Activated T-helper 17 cell treated with anti-CD3 and anti-CD28 coated beads, Interleukin-2, amount 50 U/mL, for 72 hours (primary cell): ENCODE results near the gene HELT. TPM values are rescaled to one million over a fixed set of nuclear protein-coding genes. Genes with fewer than 3 reads are reported as not detected.
"Not testable (repeated sequence)": the region's sequence is repeated elsewhere in the genome, so short reads cannot be mapped to it uniquely, and the experiment has no call there.

Experiments
- ATAC-seq: fragments of 150-1000 bp; cut with Tn5 transposase; replicated peaks from 2 replicates; pipeline ENCODE4 v1.10.0; 2021; ENCODE audit warnings: mild to moderate bottlenecking, moderate library complexity
- H3K27ac Mint-ChIP-seq: one replicate; pipeline ENCODE4 v1.8.0; 2022; ENCODE audit warnings: mixed read lengths
- H3K27me3 Mint-ChIP-seq: one replicate; pipeline ENCODE4 v1.8.0; 2022; ENCODE audit warnings: mixed read lengths
- H3K36me3 Mint-ChIP-seq: one replicate; pipeline ENCODE4 v1.8.0; 2022; ENCODE audit warnings: low read depth, mild to moderate bottlenecking, mixed read lengths
- H3K4me1 Mint-ChIP-seq: one replicate; pipeline ENCODE4 v1.8.0; 2022; ENCODE audit warnings: mixed read lengths
- H3K4me3 Mint-ChIP-seq: one replicate; pipeline ENCODE4 v1.8.0; 2022; ENCODE audit warnings: mild to moderate bottlenecking, mixed read lengths
- H3K9me3 Mint-ChIP-seq: one replicate; pipeline ENCODE4 v1.8.0; 2022; ENCODE audit warnings: mixed read lengths
- total RNA-seq, 2 donors: library from RNA; stranded (reverse); gene quantifications; one replicate each; pipeline ENCODE4 v1.2.3, GENCODE V29; 2022

The HELT gene
- total RNA-seq, 2 donors from 2014 or later, result not detected

DNA sequence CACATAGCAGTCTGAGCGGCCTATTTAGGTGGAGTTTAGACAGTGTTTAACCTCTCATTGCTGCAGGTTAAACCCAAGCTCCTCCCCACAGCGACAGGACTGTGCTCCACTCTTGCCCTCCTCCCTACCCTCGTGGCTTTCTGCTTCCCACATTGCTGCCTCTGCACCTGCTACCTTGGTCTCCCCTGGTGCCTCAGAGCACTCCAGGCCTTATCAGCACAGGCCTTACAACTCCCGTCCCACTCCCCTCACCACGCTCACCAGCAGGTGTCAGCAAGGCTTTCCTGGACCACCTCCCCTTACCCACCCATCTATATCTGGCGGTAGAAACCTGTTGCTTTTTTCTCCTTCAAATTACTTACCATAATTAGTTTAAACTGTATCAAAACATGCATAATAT lies 18.6 kb downstream of the HELT start:
- ATAC-seq, result no peak
- H3K4me1 Mint-ChIP-seq, result no peaks in the 10 kb centered on the region
- H3K27me3 Mint-ChIP-seq, result peaks cover 17% of the 10 kb centered on the region
- H3K9me3 Mint-ChIP-seq, result no peaks in the 10 kb centered on the region
- no peak overlapping the region for H3K4me3 Mint-ChIP-seq
- H3K36me3 Mint-ChIP-seq, result no peaks in the 10 kb centered on the region
- no peak overlapping the region for H3K27ac Mint-ChIP-seq

- peak; percentile 64 for ATAC-seq
- H3K27me3 Mint-ChIP-seq, result peaks cover 18% of the 10 kb centered on the region
- no peaks in the 10 kb centered on the region for H3K9me3 Mint-ChIP-seq
- no peaks in the 10 kb centered on the region for H3K4me1 Mint-ChIP-seq
- H3K36me3 Mint-ChIP-seq, result no peaks in the 10 kb centered on the region
- H3K4me3 Mint-ChIP-seq, result peak overlapping the region; percentile 15
- no peak overlapping the region for H3K27ac Mint-ChIP-seq
Observed at GRCh38 chr4:185039508-185040273, 21.4 kb downstream of the HELT start.

DNA sequence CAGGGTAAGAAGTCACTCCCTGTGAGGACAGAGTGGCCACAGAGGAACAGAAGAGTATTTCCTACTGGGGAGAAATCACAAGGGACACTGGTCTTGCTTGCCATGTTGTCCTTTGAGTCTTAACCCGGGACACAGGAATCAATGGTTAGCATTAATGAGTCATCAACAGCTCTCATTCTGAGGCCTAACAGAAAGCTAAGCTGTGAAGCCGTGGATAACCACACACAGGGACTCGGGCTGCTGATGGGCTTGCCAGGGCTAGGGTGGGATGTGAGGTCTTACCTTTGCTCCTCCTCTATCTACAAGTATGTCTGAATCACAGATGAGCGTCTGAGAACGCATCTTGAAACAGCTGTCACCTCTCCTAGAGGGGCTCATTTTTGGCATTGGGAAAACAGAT lies 22.2 kb downstream of the HELT start:
- no peaks in the 10 kb centered on the region for H3K36me3 Mint-ChIP-seq
- H3K27ac Mint-ChIP-seq, result no peak overlapping the region
- H3K4me1 Mint-ChIP-seq, result no peaks in the 10 kb centered on the region
- no peak for ATAC-seq
- no peaks in the 10 kb centered on the region for H3K9me3 Mint-ChIP-seq
- no peak overlapping the region for H3K4me3 Mint-ChIP-seq
- H3K27me3 Mint-ChIP-seq, result peaks cover 22% of the 10 kb centered on the region

GRCh38 chr4:185050286-185050685 lies 32.0 kb downstream of the HELT start:
- peaks cover 31% of the 10 kb centered on the region for H3K27me3 Mint-ChIP-seq
- H3K9me3 Mint-ChIP-seq, ATAC-seq, H3K36me3 Mint-ChIP-seq, H3K27ac Mint-ChIP-seq, H3K4me3 Mint-ChIP-seq, H3K4me1 Mint-ChIP-seq: not testable (repeated sequence)

- H3K36me3 Mint-ChIP-seq, H3K4me1 Mint-ChIP-seq, H3K4me3 Mint-ChIP-seq, H3K9me3 Mint-ChIP-seq, H3K27ac Mint-ChIP-seq, ATAC-seq: not testable (repeated sequence)
- peaks cover 27% of the 10 kb centered on the region for H3K27me3 Mint-ChIP-seq
Observed at GRCh38 chr4:185051283-185051682, 33.0 kb downstream of the HELT start.

DNA sequence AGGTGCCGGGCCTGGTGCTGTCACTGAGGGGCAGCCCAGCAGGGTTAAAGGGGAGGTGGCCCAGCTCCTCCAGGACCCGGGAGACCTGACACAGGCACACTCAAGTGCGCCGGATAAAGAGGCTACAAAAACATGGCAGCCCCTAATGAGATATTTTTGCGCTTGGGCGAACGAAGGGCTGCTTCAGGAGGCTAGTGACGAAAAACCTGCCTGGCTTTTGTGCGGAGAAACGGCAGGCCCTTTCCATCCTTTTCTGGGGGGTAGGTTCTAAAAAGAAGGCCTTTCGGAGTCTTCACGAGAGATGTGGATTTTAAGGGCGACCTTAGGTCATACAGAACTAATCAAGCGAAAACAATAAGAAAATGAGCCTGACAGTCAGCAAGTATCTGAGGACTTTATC lies 35.5 kb downstream of the HELT start:
- Mint-ChIP-seq H3K4me3 (no peak overlapping the region), H3K27me3 (peaks cover 20% of the 10 kb centered on the region), H3K27ac (no peak overlapping the region), H3K36me3 (no peaks in the 10 kb centered on the region), H3K9me3 (no peaks in the 10 kb centered on the region), H3K4me1 (no peaks in the 10 kb centered on the region)
- no peak for ATAC-seq

DNA sequence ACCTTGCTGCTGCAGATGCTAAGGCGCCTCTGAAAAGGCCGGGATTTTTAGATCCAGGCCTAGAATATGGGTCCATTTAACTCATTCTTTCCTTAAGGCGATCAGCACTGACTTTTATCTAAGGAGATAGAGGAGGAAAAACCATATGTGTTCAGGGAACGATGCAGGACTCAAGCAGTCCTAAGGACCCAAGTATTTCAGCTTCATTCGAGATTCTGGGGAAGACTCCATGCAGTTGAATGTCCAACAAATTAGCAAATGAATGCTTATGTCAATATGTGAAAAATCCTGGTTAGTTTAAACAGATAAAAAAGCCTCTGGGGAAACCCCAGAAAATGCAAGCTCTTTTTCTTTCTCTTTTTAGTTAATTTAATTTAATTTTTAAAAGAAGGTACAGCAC lies 36.0 kb downstream of the HELT start:
- H3K4me1 Mint-ChIP-seq, result no peaks in the 10 kb centered on the region
- H3K9me3 Mint-ChIP-seq, result no peaks in the 10 kb centered on the region
- no peak overlapping the region for H3K4me3 Mint-ChIP-seq
- H3K36me3 Mint-ChIP-seq, result no peaks in the 10 kb centered on the region
- ATAC-seq, result no peak
- H3K27ac Mint-ChIP-seq, result no peak overlapping the region
- peaks cover 21% of the 10 kb centered on the region for H3K27me3 Mint-ChIP-seq

DNA sequence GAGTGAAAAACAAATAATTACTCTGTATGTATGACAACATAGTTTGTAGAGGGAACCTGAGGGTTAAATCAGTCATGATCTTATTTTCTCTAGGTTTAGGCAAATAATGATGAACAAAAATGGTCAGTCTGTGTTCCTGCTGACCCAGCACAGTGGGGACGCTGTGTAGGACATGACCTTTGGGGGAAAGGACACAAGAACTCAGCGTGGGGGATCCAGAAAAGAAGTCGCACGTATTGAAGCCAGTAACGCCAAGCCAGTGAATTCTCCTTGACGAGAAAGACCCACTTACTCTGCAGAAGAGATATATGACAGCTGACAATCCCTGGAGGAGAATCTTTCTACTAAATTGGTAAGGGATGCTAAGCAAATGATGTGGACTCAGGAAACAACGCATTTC lies 36.6 kb downstream of the HELT start:
- H3K27me3 Mint-ChIP-seq, result peaks cover 19% of the 10 kb centered on the region
- no peaks in the 10 kb centered on the region for H3K4me1 Mint-ChIP-seq
- ATAC-seq, result no peak

GRCh38 chr4:185061610-185062009 lies 43.3 kb downstream of the HELT start:
- no peaks in the 10 kb centered on the region for H3K9me3 Mint-ChIP-seq
- no peaks in the 10 kb centered on the region for H3K4me1 Mint-ChIP-seq
- H3K4me3 Mint-ChIP-seq, result no peak overlapping the region
- no peak for ATAC-seq
- H3K27ac Mint-ChIP-seq, result no peak overlapping the region
- peaks cover 24% of the 10 kb centered on the region for H3K27me3 Mint-ChIP-seq
- no peaks in the 10 kb centered on the region for H3K36me3 Mint-ChIP-seq

More for the DNA sequence above, 36.6 kb downstream of the HELT start:
- Mint-ChIP-seq H3K4me3 (no peak overlapping the region), H3K9me3 (no peaks in the 10 kb centered on the region), H3K36me3 (no peaks in the 10 kb centered on the region), H3K27ac (no peak overlapping the region)

DNA sequence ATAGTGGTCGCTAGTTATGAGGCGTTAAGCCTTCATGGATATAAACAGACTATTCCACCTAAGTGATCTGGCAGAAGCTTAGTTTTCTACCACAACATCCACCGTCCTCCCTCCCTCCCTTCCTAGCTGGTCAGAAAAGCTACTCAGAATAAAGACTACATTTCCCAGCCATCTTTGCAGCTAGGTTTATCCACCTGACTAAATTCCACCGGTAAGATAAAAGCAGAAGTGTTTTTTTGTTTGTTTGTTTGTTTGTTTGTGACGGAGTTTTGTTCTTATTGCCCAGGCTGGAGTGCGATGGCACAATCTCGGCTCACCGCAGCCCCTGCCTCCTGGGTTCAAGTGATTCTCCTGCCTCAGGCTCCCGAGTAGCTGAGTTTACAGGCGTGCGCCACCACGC lies 44.3 kb downstream of the HELT start:
- Mint-ChIP-seq H3K4me3 (no peak overlapping the region), H3K27ac (no peak overlapping the region), H3K9me3 (no peaks in the 10 kb centered on the region), H3K4me1 (no peaks in the 10 kb centered on the region), H3K27me3 (peaks cover 24% of the 10 kb centered on the region), H3K36me3 (no peaks in the 10 kb centered on the region)
- ATAC-seq, result no peak

DNA sequence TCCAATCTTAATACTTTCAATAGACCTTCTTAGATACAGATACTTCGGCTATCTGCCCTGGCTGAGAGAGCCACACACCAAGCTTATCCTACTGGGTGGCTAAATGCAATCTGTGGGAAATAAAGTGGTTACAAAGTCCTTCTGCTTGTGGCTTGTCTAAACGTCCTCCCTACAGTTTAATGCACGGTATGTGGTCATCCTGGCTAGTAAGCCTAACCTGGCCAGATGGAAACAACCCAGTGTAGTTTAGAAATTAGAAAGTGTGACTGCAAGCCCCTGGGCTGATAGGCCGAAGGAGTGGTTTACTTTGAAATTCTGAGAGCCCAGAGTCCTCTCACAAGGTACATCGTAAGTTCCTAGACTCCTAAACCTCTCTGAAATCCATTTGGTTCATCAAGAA lies 47.9 kb downstream of the HELT start:
- H3K4me1 Mint-ChIP-seq, result no peaks in the 10 kb centered on the region
- H3K27me3 Mint-ChIP-seq, result peaks cover 8% of the 10 kb centered on the region
- H3K27ac Mint-ChIP-seq, result no peak overlapping the region
- no peak for ATAC-seq
- no peaks in the 10 kb centered on the region for H3K36me3 Mint-ChIP-seq
- H3K4me3 Mint-ChIP-seq, result no peak overlapping the region
- no peaks in the 10 kb centered on the region for H3K9me3 Mint-ChIP-seq

GRCh38 chr4:185068837-185069236 lies 50.5 kb downstream of the HELT start:
- Mint-ChIP-seq H3K36me3 (no peaks in the 10 kb centered on the region), H3K4me3 (no peak overlapping the region), H3K4me1 (no peaks in the 10 kb centered on the region), H3K27me3 (peaks cover 13% of the 10 kb centered on the region), H3K27ac (no peak overlapping the region), H3K9me3 (no peaks in the 10 kb centered on the region)
- ATAC-seq, result no peak

Other genes starting within 250 kb of the HELT start
- gene ACSL1, start 192.5 kb upstream of the HELT start, total RNA-seq, result 10 to 100 TPM; 13.2 to 22.2 TPM
- 10 to 100 TPM in 1 of 2 donors, 1 to 10 TPM in 1; 6.2 to 11.5 TPM for gene SLC25A4, start 124.8 kb downstream of the HELT start, total RNA-seq
- 10 to 100 TPM; 33.7 to 37.0 TPM for gene CFAP97, start 185.5 kb downstream of the HELT start, total RNA-seq
- gene SNX25, start 191.1 kb downstream of the HELT start, total RNA-seq, result 10 to 100 TPM; 28.2 to 31.2 TPM